H1 (cell line): ENCODE results near the gene NEFH. TPM values are rescaled to one million over a fixed set of nuclear protein-coding genes. Genes with fewer than 3 reads are reported as not detected.

Experiments used
- CTCF ChIA-PET: fragments of 300-600 bp; sonication (Branson Sonifier 250); formaldehyde crosslinking; loops from one replicate; lab custom pipeline; 2021; ENCODE audit not compliant: partially characterized antibody; lab: Charles Lee
- POLR2A ChIA-PET: fragments of 300-600 bp; sonication (Branson Sonifier 250); formaldehyde crosslinking; loops from one replicate; lab custom pipeline; 2021; ENCODE audit warnings: inconsistent platforms; ENCODE audit not compliant: partially characterized antibody; lab: Charles Lee
- DNase-seq, 2 experiments: peaks; one replicate each; pipeline versions ENCODE4 v3.0.0 to v3.0.0-alpha.2; 2010 to 2022; ENCODE audit warnings: low spot score in 2 of 2, low read depth in 1 of 2, mixed read lengths in 1 of 2
- FAIRE-seq: peaks from 2 replicates; lab custom pipeline; 2011; peaks lifted over from hg19 to GRCh38; lab: Jason Lieb, UNC
- H2AFZ ChIP-seq: 2 replicates; pipeline ENCODE4 v1.8.1; 2012; ENCODE audit warnings: low read length, inconsistent platforms
- H2AK5ac ChIP-seq: 2 replicates; pipeline ENCODE4 v1.6.1; 2013; ENCODE audit warnings: low read depth, low read length
- H2BK120ac ChIP-seq: replicated peaks from 2 replicates; pipeline ENCODE3; 2013; ENCODE audit warnings: low read depth, low read length, inconsistent platforms
- H2BK12ac ChIP-seq: 2 replicates; pipeline ENCODE4 v1.6.1; 2013; ENCODE audit warnings: low read depth, low read length
- H2BK15ac ChIP-seq: 2 replicates; pipeline ENCODE4 v1.6.1; 2013; ENCODE audit warnings: low read length
- H2BK20ac ChIP-seq: 2 replicates; pipeline ENCODE4 v1.6.1; 2013; ENCODE audit warnings: low read length
- H2BK5ac ChIP-seq: 2 replicates; pipeline ENCODE4 v1.6.1; 2013; ENCODE audit warnings: low read depth, low read length
- H3K14ac ChIP-seq: 2 replicates; pipeline ENCODE4 v1.6.1; 2013; ENCODE audit warnings: inconsistent platforms; ENCODE audit not compliant: insufficient read length
- H3K18ac ChIP-seq: 2 replicates; pipeline ENCODE4 v1.6.1; 2013; ENCODE audit warnings: low read length; ENCODE audit errors: extremely low read depth
- H3K23ac ChIP-seq: 2 replicates; pipeline ENCODE4 v1.6.1; 2013; ENCODE audit warnings: inconsistent platforms; ENCODE audit not compliant: insufficient read length
- H3K23me2 ChIP-seq: 2 replicates; pipeline ENCODE4 v1.6.1; 2013; ENCODE audit warnings: low read depth, low read length
- H3K27ac ChIP-seq: 2 replicates; pipeline ENCODE4 v1.6.1; 2011; ENCODE audit warnings: low read depth, low read length, inconsistent platforms
- H3K27me3 ChIP-seq, 4 experiments: replicated peaks in 1 of 4; 1 replicate in 1 of 4; 2 replicates in 3 of 4; pipeline versions ENCODE4 v1.6.1 to v1.8.1; 2011 to 2013; ENCODE audit warnings: low read length in 3 of 4, mild to moderate bottlenecking in 3 of 4, inconsistent platforms in 2 of 4, mixed read lengths in 2 of 4, moderate library complexity in 1 of 4; ENCODE audit not compliant: control insufficient read depth in 3 of 4, insufficient read depth in 3 of 4; ENCODE audit errors: extremely low read depth in 1 of 4
- H3K36me3 ChIP-seq, 4 experiments: 2 replicates each; pipeline versions ENCODE4 v1.6.1 to v1.8.1; 2011 to 2013; ENCODE audit warnings: mild to moderate bottlenecking in 4 of 4, low read length in 3 of 4, moderate library complexity in 2 of 4, control low read depth in 1 of 4, inconsistent platforms in 1 of 4; ENCODE audit not compliant: insufficient read depth in 4 of 4, control insufficient read depth in 2 of 4
- H3K4ac ChIP-seq: replicated peaks from 2 replicates; pipeline ENCODE3; 2013; ENCODE audit warnings: low read length, low read depth, mixed read lengths, inconsistent platforms; ENCODE audit not compliant: insufficient read length
- H3K4me1 ChIP-seq, 4 experiments: replicated peaks in 1 of 4; 1 replicate in 1 of 4; 2 replicates in 3 of 4; pipeline versions ENCODE4 v1.6.1 to v1.8.1; 2011 to 2013; ENCODE audit warnings: low read length in 3 of 4, inconsistent platforms in 2 of 4, mixed read lengths in 1 of 4; ENCODE audit not compliant: insufficient read depth in 4 of 4, control insufficient read depth in 3 of 4
- H3K4me2 ChIP-seq, 2 experiments: 2 replicates each; pipeline versions ENCODE4 v1.6.1 to v1.8.1; 2011 to 2013; ENCODE audit warnings: low read depth in 2 of 2, low read length in 2 of 2, control low read depth in 1 of 2, inconsistent platforms in 1 of 2, mild to moderate bottlenecking in 1 of 2; ENCODE audit not compliant: insufficient read depth in 1 of 2
- H3K4me3 ChIP-seq, 4 experiments: fragments of 200-600, 300-600 bp in 1 of 4; sonication (generic), shearing (Covaris generic), sonication (Bioruptor Twin) in 1 of 4; 2 replicates each; pipeline versions ENCODE4 v1.5.1 to v1.8.1; 2011 to 2016; ENCODE audit warnings: low read length in 4 of 4, low read depth in 3 of 4, control low read depth in 2 of 4, inconsistent platforms in 2 of 4, mild to moderate bottlenecking in 2 of 4, mixed read lengths in 1 of 4, moderate library complexity in 1 of 4; ENCODE audit not compliant: insufficient read depth in 2 of 4; ENCODE audit errors: extremely low read depth in 1 of 4
- H3K56ac ChIP-seq: replicated peaks from 2 replicates; pipeline ENCODE3; 2013; ENCODE audit warnings: low read depth, mild to moderate bottlenecking, mixed read lengths, low read length, inconsistent platforms; ENCODE audit not compliant: insufficient read length
- H3K79me1 ChIP-seq: 2 replicates; pipeline ENCODE4 v1.6.1; 2013; ENCODE audit warnings: low read depth, low read length, control low read depth
- H3K79me2 ChIP-seq, 2 experiments: 2 replicates each; pipeline versions ENCODE4 v1.6.1 to v1.8.1; 2012 to 2013; ENCODE audit warnings: low read length in 2 of 2, mild to moderate bottlenecking in 2 of 2, inconsistent platforms in 1 of 2; ENCODE audit not compliant: insufficient read depth in 2 of 2, control insufficient read depth in 1 of 2
- H3K9ac ChIP-seq, 4 experiments: replicated peaks in 1 of 4; 1 replicate in 1 of 4; 2 replicates in 3 of 4; pipeline versions ENCODE4 v1.6.1 to v1.8.1; 2011 to 2013; ENCODE audit warnings: low read depth in 3 of 4, low read length in 3 of 4, control low read depth in 2 of 4, mild to moderate bottlenecking in 2 of 4, moderate library complexity in 2 of 4, inconsistent platforms in 1 of 4; ENCODE audit errors: extremely low read depth in 1 of 4
- H3K9me3 ChIP-seq, 2 experiments: 2 replicates each; pipeline versions ENCODE4 v1.6.1 to v1.8.1; 2012 to 2013; ENCODE audit warnings: mild to moderate bottlenecking in 2 of 2, moderate library complexity in 2 of 2, control low read depth in 1 of 2, inconsistent platforms in 1 of 2, low read depth in 1 of 2, low read length in 1 of 2, mixed read lengths in 1 of 2; ENCODE audit not compliant: insufficient read depth in 2 of 2
- H4K20me1 ChIP-seq, 2 experiments: replicated peaks in 1 of 2; 2 replicates each; pipeline versions ENCODE3 to v1.8.1; 2011 to 2013; ENCODE audit warnings: inconsistent platforms in 2 of 2, low read length in 2 of 2, mild to moderate bottlenecking in 1 of 2; ENCODE audit not compliant: insufficient read depth in 2 of 2, control insufficient read depth in 1 of 2
- H4K5ac ChIP-seq: 2 replicates; pipeline ENCODE4 v1.6.1; 2013; ENCODE audit warnings: low read length, low read depth, mixed read lengths, inconsistent platforms; ENCODE audit not compliant: insufficient read length
- H4K8ac ChIP-seq: 2 replicates; pipeline ENCODE4 v1.8.0; 2013; ENCODE audit warnings: mild to moderate bottlenecking, moderate library complexity, low read length, inconsistent platforms; ENCODE audit not compliant: insufficient read depth; ENCODE audit errors: extremely low read depth
- H4K91ac ChIP-seq: replicated peaks from 2 replicates; pipeline ENCODE3; 2013; ENCODE audit warnings: low read length, mixed read lengths, inconsistent platforms; ENCODE audit not compliant: insufficient read length
- EGR1 ChIP-seq: IDR thresholded peaks from 2 replicates; pipeline ENCODE4 v1.6.1; 2011; ENCODE audit warnings: low read depth, low read length, borderline replicate concordance
- GTF2F1 ChIP-seq: IDR thresholded peaks from 2 replicates; pipeline ENCODE4 v1.6.1; 2012; ENCODE audit warnings: low read depth, low read length, improper control_type of control experiment, borderline replicate concordance
- RBBP5 ChIP-seq: IDR thresholded peaks from 2 replicates; pipeline ENCODE4 v1.7.1; 2012; ENCODE audit warnings: low read depth, mild to moderate bottlenecking, inconsistent platforms, low read length, moderate library complexity, borderline replicate concordance
- SP2 ChIP-seq: IDR thresholded peaks from 2 replicates; pipeline ENCODE4 v1.6.1; 2012; ENCODE audit warnings: mild to moderate bottlenecking, low read length, inconsistent platforms
- ZNF274 ChIP-seq: IDR thresholded peaks from 2 replicates; pipeline ENCODE4 v1.7.0; 2012; ENCODE audit warnings: low read length, borderline replicate concordance; ENCODE audit errors: extremely low read depth
- WGBS, 2 experiments: shearing (Covaris generic) in 1 of 2; methylation state at CpG; one replicate each; pipeline versions ENCODE4 v1.1.6 to v1.1.7; 2013 to 2015; ENCODE audit warnings: low lambda C conversion rate in 2 of 2, mixed read lengths in 2 of 2, inconsistent platforms in 1 of 2, low coverage in 1 of 2, missing lambda C conversion rate in 1 of 2; ENCODE audit not compliant: insufficient replicate concordance in 2 of 2, insufficient coverage in 1 of 2, insufficient read length in 1 of 2; ENCODE audit errors: extremely low coverage in 1 of 2, missing lambda C conversion rate in 1 of 2; 5-methylcytosine and 5-hydroxymethylcytosine counted together
- polyA plus RNA-seq, 7 experiments: library from polyadenylated mRNA; depleted of rRNA in 3 of 7; stranded (reverse) in 5 of 7; unstranded in 2 of 7; fragments of >200 nt in 5 of 7; fragments of 200-250 nt in 2 of 7; gene quantifications; 1 replicate in 5 of 7; 2 replicates in 1 of 7; 4 replicates in 1 of 7; pipeline versions ENCODE4 v1.2.1 to v1.2.3, GENCODE V29; 2011 to 2013; ENCODE audit warnings: missing spikeins in 2 of 7, mixed read lengths in 2 of 7
- total RNA-seq: library from RNA; stranded (reverse); fragmentation: NEBNext Ultra II Directional; extraction: Animal tissue kit (Norgen Biotek cat#: 25700); gene quantifications from 2 replicates; pipeline ENCODE4 v1.2.1, GENCODE V29; 2021

Gene NEFH
- total and polyA plus RNA-seq, 2 of the 8 experiments (the other 6 are each of a cell fraction or from before 2014, with no cell fraction given) = 0.57 to 2.3 TPM

DNA sequence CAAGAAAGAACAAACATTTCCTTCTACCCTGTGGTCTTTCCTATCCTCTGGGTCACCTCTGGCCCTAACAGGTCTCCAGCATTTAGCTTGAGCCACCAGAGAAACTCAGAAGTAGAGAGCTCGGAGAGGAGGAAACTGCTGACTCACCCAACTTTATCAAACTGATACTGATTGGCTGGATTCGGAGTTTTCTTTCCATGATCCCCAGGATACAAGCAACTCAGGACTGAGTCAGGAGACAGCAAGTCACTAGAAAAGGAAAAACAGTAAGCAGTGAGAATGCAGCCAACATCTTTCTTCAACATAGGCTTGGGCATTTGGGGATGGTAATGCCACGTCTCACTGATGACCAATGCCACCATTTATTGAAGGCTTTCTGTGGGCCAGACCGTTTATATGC is 40.8 kb downstream of the NEFH start:
- no peak overlapping the region for H2AFZ ChIP-seq
- no peak for FAIRE-seq
- H4K91ac ChIP-seq = no peak overlapping the region

More for the DNA sequence above, 40.8 kb downstream of the NEFH start:
- Histone ChIP-seq H2BK5ac (no peak overlapping the region), H3K56ac (no peak overlapping the region), H2AK5ac (no peak overlapping the region), H3K36me3 (peaks cover 33 to 80% (median 61%) of the 10 kb centered on the region in 4 experiments), H3K14ac (no peak overlapping the region), H3K27me3 (no peaks in the 10 kb centered on the region), H2BK15ac (no peak overlapping the region), H2BK120ac (no peak overlapping the region), H3K79me1 (no peaks in the 10 kb centered on the region), H3K4me1 (no peaks in the 10 kb centered on the region), H4K20me1 (peaks cover 2 to 8% of the 10 kb centered on the region in 2 experiments), H3K4me2 (no peak overlapping the region), H4K5ac (no peak overlapping the region), H2BK12ac (no peak overlapping the region), H3K9ac (no peak overlapping the region), H2BK20ac (no peak overlapping the region), H3K4me3 (no peak overlapping the region), H3K4ac (no peak overlapping the region), H4K8ac (no peak overlapping the region), H3K23me2 (no peaks in the 10 kb centered on the region), H3K27ac (no peak overlapping the region), H3K18ac (no peak overlapping the region), H3K79me2 (no peaks in the 10 kb centered on the region), H3K23ac (no peak overlapping the region), H3K9me3 (no peaks in the 10 kb centered on the region)
- 92% methylated on average over 4 of the region's 4 CpGs; no CpG with 5 or more reads in 1 of the 2 experiments for WGBS, 2 experiments
- ChIA-PET POLR2A (interaction anchor here (1.8 kb wide), 1 partner anchor 33 kb away, joined by 5 read pairs; the partner anchor contains the start of gene THOC5), CTCF (interaction anchor here (0.7 to 1.4 kb wide), 4 partner anchors 12 to 125 kb away, joined by 3 to 4 read pairs (median 4); no protein-coding TSS in a partner anchor)
- TF ChIP-seq SP2 = no peak
- no peak for TF ChIP-seq GTF2F1
- TF ChIP-seq RBBP5 = no peak
- no peak for TF ChIP-seq ZNF274
- TF ChIP-seq EGR1 = no peak
- DNase-seq = no peak
